Measurements from ENCODE around the gene BRIP1. TPM values are rescaled to one million over a fixed set of nuclear protein-coding genes. Genes with fewer than 3 reads are reported as not detected.

Gene BRIP1
- total RNA-seq, result 11.0 TPM

DNA sequence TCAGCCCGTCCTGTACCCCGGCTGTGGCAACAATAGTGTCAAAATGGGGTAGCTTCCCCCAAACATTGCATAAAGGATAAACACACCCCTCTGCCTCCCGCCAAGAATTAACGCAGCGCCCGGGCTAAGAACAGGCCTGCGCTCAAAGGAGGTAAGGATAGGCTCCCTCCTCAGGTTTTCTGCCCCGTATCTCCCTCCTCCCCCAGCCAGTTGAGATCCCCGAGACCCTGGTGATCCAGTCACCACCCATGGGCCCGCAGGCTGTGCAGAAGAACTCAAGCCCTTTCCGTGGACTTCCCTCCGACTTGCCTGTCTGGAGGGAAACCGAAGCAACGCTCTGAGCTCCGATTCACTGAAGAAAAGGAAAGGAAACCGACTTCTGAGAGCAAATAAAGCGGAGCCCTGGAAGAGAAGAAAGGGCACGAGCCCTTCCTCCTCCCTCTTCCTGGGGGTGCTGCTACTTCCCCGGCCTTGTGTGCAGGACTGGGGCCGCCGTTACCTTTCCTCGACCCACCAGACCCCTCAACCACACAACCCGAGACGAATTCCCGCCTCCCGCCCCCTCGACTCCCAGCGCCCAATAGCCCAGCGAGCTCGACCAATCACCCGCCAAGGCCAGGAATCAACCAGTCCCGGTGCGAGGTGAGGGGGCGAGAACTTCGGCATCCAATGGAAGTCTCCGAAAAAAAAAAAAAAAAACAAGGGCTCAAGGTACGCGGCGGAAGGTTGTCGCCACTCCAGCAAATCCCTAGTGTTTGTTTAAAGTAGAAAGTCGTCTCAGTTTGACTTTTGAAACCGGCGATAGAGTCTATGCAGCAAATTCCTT, at the start of gene BRIP1:
Gene BRIP1, minus strand, starts transcription at position 554 of the 826 bp plus-strand sequence. CDS start 1,989 bp downstream, outside the sequence.

Other genes with a start within 250 kb of the BRIP1 start
- gene INTS2, start 64.5 kb upstream of the BRIP1 start, total RNA-seq, result 36.6 TPM
- gene MED13, start 201.8 kb upstream of the BRIP1 start, total RNA-seq, result 193 TPM

Data from camera-type eye (tissue), 1 donor.